K562 (cell line): ENCODE data around the gene COQ5. TPM values are rescaled to one million over a fixed set of nuclear protein-coding genes. Genes with fewer than 3 reads are reported as not detected.

Experiments
- BHLHE40 ChIP-seq: IDR thresholded peaks from 2 replicates; pipeline ENCODE4 v1.6.1; 2011; ENCODE audit warnings: low read length, improper control_type of control experiment
- CCAR2 ChIP-seq: fragments of 200-400 bp; formaldehyde crosslinking; IDR thresholded peaks from 2 replicates; pipeline ENCODE4 v1.6.1; 2017; ENCODE audit warnings: mild to moderate bottlenecking, low read depth, low read length
- CHD4 ChIP-seq: fragments of 200-600 bp; sonication (generic); IDR thresholded peaks from 3 replicates; pipeline ENCODE4 v1.6.1; 2012; ENCODE audit warnings: low read depth, mild to moderate bottlenecking, mixed read lengths, low read length, inconsistent platforms; ENCODE audit not compliant: insufficient read depth, insufficient replicate concordance, poor library complexity, severe bottlenecking
- CREBBP ChIP-seq: IDR thresholded peaks from one replicate; pipeline ENCODE4 v1.6.1; 2012; ENCODE audit warnings: low read depth, mild to moderate bottlenecking, control low read depth, inconsistent platforms, low read length
- CSDE1 ChIP-seq, 2 experiments: fragments of 450-650 bp; IDR thresholded peaks; 2 replicates each; pipeline ENCODE4 v1.6.1; 2016; ENCODE audit warnings: mild to moderate bottlenecking in 1 of 2
- CXXC5 ChIP-seq: fragments of 250-450 bp; sonication (Bioruptor Pico); IDR thresholded peaks from 2 replicates; pipeline ENCODE4 v1.8.0; 2022; ENCODE audit warnings: inconsistent platforms, mild to moderate bottlenecking, moderate library complexity
- E2F8 ChIP-seq: fragments of 450-650 bp; IDR thresholded peaks from 2 replicates; pipeline ENCODE4 v1.7.1; 2018; ENCODE audit warnings: mild to moderate bottlenecking, low read depth; ENCODE audit not compliant: partially characterized antibody
- GMEB1 ChIP-seq: fragments of 250-450 bp; sonication (Bioruptor Pico); IDR thresholded peaks from 2 replicates; pipeline ENCODE4 v1.4.0; 2020; ENCODE audit warnings: mild to moderate bottlenecking
- JUN ChIP-seq, 2 experiments: sonication (generic) in 1 of 2; formaldehyde crosslinking in 1 of 2; IDR thresholded peaks; 2 replicates each; pipeline versions ENCODE4 v1.6.1 to v1.8.0; 2012 to 2022; ENCODE audit warnings: borderline replicate concordance in 2 of 2, mild to moderate bottlenecking in 2 of 2, improper control_type of control experiment in 1 of 2, low read depth in 1 of 2, low read length in 1 of 2, missing genetic modification reagents in 1 of 2
- MTA1 ChIP-seq: fragments of 450-650 bp; IDR thresholded peaks from 2 replicates; pipeline ENCODE4 v1.6.1; 2017; ENCODE audit warnings: borderline replicate concordance
- MXI1 ChIP-seq: IDR thresholded peaks from 2 replicates; pipeline ENCODE4 v1.6.1; 2011; ENCODE audit warnings: low read depth, mild to moderate bottlenecking, improper control_type of control experiment, low read length
- MYC ChIP-seq, 2 experiments: fragments of 250-450 bp in 1 of 2; sonication (Bioruptor Pico) in 1 of 2; IDR thresholded peaks; 2 replicates each; pipeline versions ENCODE4 v1.5.1 to v1.6.1; 2012 to 2021; ENCODE audit warnings: low read depth in 2 of 2, borderline replicate concordance in 1 of 2, improper control_type of control experiment in 1 of 2, low read length in 1 of 2, mild to moderate bottlenecking in 1 of 2, moderate library complexity in 1 of 2
- NONO ChIP-seq, 2 experiments: fragments of 200-400 bp in 1 of 2; fragments of 450-650 bp in 1 of 2; formaldehyde crosslinking in 1 of 2; IDR thresholded peaks; 2 replicates each; pipeline ENCODE4 v1.6.1; 2017; ENCODE audit warnings: low read depth in 2 of 2, mild to moderate bottlenecking in 2 of 2, moderate library complexity in 2 of 2, low read length in 1 of 2
- PHTF2 ChIP-seq: fragments of 250-450 bp; sonication (Bioruptor Pico); IDR thresholded peaks from 2 replicates; pipeline ENCODE4 v1.5.0; 2021; ENCODE audit warnings: mild to moderate bottlenecking
- POLR2A ChIP-seq: fragments of 450-650 bp; conservative IDR thresholded peaks from 2 replicates; pipeline ENCODE4 v1.6.1; 2016
- POLR2B ChIP-seq: fragments of 450-650 bp; IDR thresholded peaks from 2 replicates; pipeline ENCODE4 v1.6.1; 2018; ENCODE audit warnings: low read depth; ENCODE audit not compliant: partially characterized antibody
- POLR2H ChIP-seq: IDR thresholded peaks from 2 replicates; pipeline ENCODE4 v1.6.1; 2016; ENCODE audit warnings: missing genetic modification characterization, low read depth, mild to moderate bottlenecking, control low read depth, missing compliant biosample characterization, moderate library complexity
- RBM25 ChIP-seq: fragments of 200-400 bp; formaldehyde crosslinking; IDR thresholded peaks from 2 replicates; pipeline ENCODE4 v1.6.1; 2018; ENCODE audit warnings: low read length, low read depth, moderate library complexity; ENCODE audit not compliant: severe bottlenecking
- SMAD1 ChIP-seq: fragments of 150-350 bp; IDR thresholded peaks from 2 replicates; pipeline ENCODE4 v1.6.1; 2014; ENCODE audit warnings: low read length, low read depth; ENCODE audit not compliant: partially characterized antibody
- ZBTB34 ChIP-seq: fragments of 250-450 bp; sonication (Bioruptor Pico); IDR thresholded peaks from 2 replicates; pipeline ENCODE4 v1.8.0; 2021; ENCODE audit warnings: mild to moderate bottlenecking, moderate library complexity
- ZNF224 ChIP-seq: sonication (generic); formaldehyde crosslinking; IDR thresholded peaks from 2 replicates; pipeline ENCODE4 v1.8.0; 2022; ENCODE audit warnings: mild to moderate bottlenecking, missing genetic modification reagents
- ZSCAN29 ChIP-seq: fragments of 450-650 bp; IDR thresholded peaks from 2 replicates; pipeline ENCODE4 v1.6.1; 2017
- polyA plus RNA-seq, 8 experiments: library from polyadenylated mRNA; depleted of rRNA in 4 of 8; stranded (reverse) in 5 of 8; unstranded in 3 of 8; fragments of >200 nt; fragmentation: Nextera tagmentation in 2 of 8; fragmentation: Illumina TruSeq in 1 of 8; extraction: Ambion mirVana in 2 of 8; extraction: Trizol in 1 of 8; gene quantifications; 2 replicates each; pipeline versions ENCODE4 v1.2.1 to v1.2.3, GENCODE V29; 2011 to 2014; ENCODE audit warnings: inconsistent platforms in 1 of 8, missing spikeins in 1 of 8
- total RNA-seq, 7 experiments: library from RNA; depleted of rRNA in 6 of 7; stranded (reverse); fragments of >200 nt in 6 of 7; fragmentation: Illumina TruSeq in 2 of 7; extraction: Trizol in 2 of 7; gene quantifications; 2 replicates each; pipeline versions ENCODE4 v1.2.1 to v1.2.3, GENCODE V29; 2011 to 2021; ENCODE audit warnings: low replicate concordance in 1 of 7

The COQ5 gene
- total and polyA plus RNA-seq, 9 of the 15 experiments (the other 6 are each of a cell fraction or from before 2014, with no cell fraction given), result 19.2 to 59.7 (median 30.4) TPM

GRCh38 chr12:120495731-120496412 lies 33.1 kb downstream of the COQ5 start, which contains the start of gene DYNLL1 (continued):
- no peak for TF ChIP-seq CHD4
- peak in 1 of 2 experiments; percentile 61; a peak in 1 of 4 replicates for TF ChIP-seq NONO (IDR thresholded peaks at IDR 0.05; ENCODE audit: low read depth in 2 of 2, low read length in 1 of 2)
- no peak for TF ChIP-seq ZSCAN29
- peak; percentile 96 for TF ChIP-seq POLR2H (tag)
- TF ChIP-seq SMAD1, result peak; percentile 31
- peak; percentile 100 for TF ChIP-seq CREBBP
- peak; percentile 94 for TF ChIP-seq POLR2A
- TF ChIP-seq POLR2B, result peak; percentile 85
- 0 out of 2 replicates have a peak, but pooled peaks have one; percentile 29 for TF ChIP-seq JUN (IDR thresholded peaks at IDR 0.05; ENCODE audit: borderline replicate concordance, low read depth, low read length)
- TF ChIP-seq JUN (CRISPR knock-in tag; IDR thresholded peaks at IDR 0.05; ENCODE audit: borderline replicate concordance), result no peak
- no peak for TF ChIP-seq MTA1
- 0 out of 2 replicates have a peak, but pooled peaks have one; percentile 43 for TF ChIP-seq GMEB1 (CRISPR knock-in tag)
- TF ChIP-seq MXI1, result peak; percentile 98
- TF ChIP-seq CXXC5 (CRISPR knock-in tag), result peak; percentile 84
- no peak for TF ChIP-seq ZNF224 (CRISPR knock-in tag)
- TF ChIP-seq E2F8, result peak; percentile 72
- peak in 1 of 2 experiments; percentile 80; a peak in 1 of 4 replicates for TF ChIP-seq CSDE1 (IDR thresholded peaks at IDR 0.05)
- TF ChIP-seq BHLHE40, result 0 out of 2 replicates have a peak, but pooled peaks have one; percentile 6
- no peak for TF ChIP-seq CCAR2
- no peak for TF ChIP-seq PHTF2 (CRISPR knock-in tag)
- peak; percentile 20; the same call in 1 of the 2 replicates for TF ChIP-seq MYC (IDR thresholded peaks at IDR 0.05; ENCODE audit: low read depth, low read length)
- TF ChIP-seq MYC (CRISPR knock-in tag; IDR thresholded peaks at IDR 0.05; ENCODE audit: borderline replicate concordance, low read depth), result no peak
- TF ChIP-seq ZBTB34 (CRISPR knock-in tag), result no peak
- TF ChIP-seq RBM25, result peak; percentile 97
